H9 (cell line): ENCODE data around the gene UPK3B. TPM values are rescaled to one million over a fixed set of nuclear protein-coding genes. Genes with fewer than 3 reads are reported as not detected.
"Not testable (repeated sequence)": the region's sequence is repeated elsewhere in the genome, so short reads cannot be mapped to it uniquely, and the experiment has no call there.

Experiments
- DNase-seq: peaks from one replicate; pipeline ENCODE4 v3.0.0-alpha.2; 2017
- H2AFZ ChIP-seq: one replicate; pipeline ENCODE4 v1.6.1; 2013; ENCODE audit warnings: mild to moderate bottlenecking, low read length, control low read depth, moderate library complexity
- H2AK5ac ChIP-seq: 2 replicates; pipeline ENCODE4 v1.6.1; 2013; ENCODE audit warnings: low read length, control low read depth, mixed read lengths; ENCODE audit not compliant: insufficient read length
- H2BK120ac ChIP-seq: one replicate; pipeline ENCODE4 v1.6.1; 2013; ENCODE audit warnings: low read depth, mild to moderate bottlenecking, low read length, control low read depth, inconsistent platforms; ENCODE audit not compliant: poor library complexity, severe bottlenecking
- H2BK12ac ChIP-seq: 2 replicates; pipeline ENCODE4 v1.6.1; 2013; ENCODE audit warnings: low read length, control low read depth, mixed read lengths, low read depth; ENCODE audit not compliant: insufficient read length
- H2BK15ac ChIP-seq: 2 replicates; pipeline ENCODE4 v1.6.1; 2013; ENCODE audit warnings: low read depth, low read length, control low read depth
- H2BK20ac ChIP-seq: one replicate; pipeline ENCODE4 v1.6.1; 2013; ENCODE audit warnings: low read depth, mild to moderate bottlenecking, low read length, control low read depth, inconsistent platforms; ENCODE audit not compliant: poor library complexity, severe bottlenecking
- H2BK5ac ChIP-seq: 2 replicates; pipeline ENCODE4 v1.6.1; 2013; ENCODE audit warnings: low read length, control low read depth, mixed read lengths; ENCODE audit not compliant: insufficient read length
- H3K14ac ChIP-seq: 2 replicates; pipeline ENCODE4 v1.6.1; 2013; ENCODE audit warnings: low read length, control low read depth; ENCODE audit not compliant: insufficient read depth
- H3K18ac ChIP-seq: 2 replicates; pipeline ENCODE4 v1.6.1; 2013; ENCODE audit warnings: low read depth, mild to moderate bottlenecking, mixed read lengths, low read length, control low read depth; ENCODE audit not compliant: insufficient read length
- H3K23ac ChIP-seq: 2 replicates; pipeline ENCODE4 v1.6.1; 2013; ENCODE audit warnings: low read length, control low read depth, mixed read lengths, low read depth; ENCODE audit not compliant: insufficient read length
- H3K23me2 ChIP-seq: 2 replicates; pipeline ENCODE4 v1.6.1; 2013; ENCODE audit warnings: low read depth, mild to moderate bottlenecking, mixed read lengths, low read length, control low read depth; ENCODE audit not compliant: insufficient read length, poor library complexity, severe bottlenecking
- H3K27ac ChIP-seq: 2 replicates; pipeline ENCODE4 v1.5.1; 2013; ENCODE audit warnings: low read length, control low read depth, mixed read lengths, low read depth; ENCODE audit not compliant: insufficient read length
- H3K27me3 ChIP-seq: 2 replicates; pipeline ENCODE4 v1.6.1; 2013; ENCODE audit warnings: low read length, control low read depth, inconsistent platforms; ENCODE audit not compliant: insufficient read depth
- H3K4ac ChIP-seq: 2 replicates; pipeline ENCODE4 v1.6.1; 2013; ENCODE audit warnings: low read depth, mild to moderate bottlenecking, control low read depth, inconsistent platforms, low read length, moderate library complexity
- H3K4me1 ChIP-seq: 2 replicates; pipeline ENCODE4 v1.6.1; 2013; ENCODE audit warnings: low read length, control low read depth, inconsistent platforms; ENCODE audit not compliant: insufficient read depth
- H3K4me2 ChIP-seq: 2 replicates; pipeline ENCODE4 v1.6.1; 2013; ENCODE audit warnings: low read length, control low read depth, mixed read lengths; ENCODE audit not compliant: insufficient read length, insufficient read depth
- H3K56ac ChIP-seq: 2 replicates; pipeline ENCODE4 v1.6.1; 2013; ENCODE audit warnings: low read depth, mild to moderate bottlenecking, mixed read lengths, low read length, control low read depth; ENCODE audit not compliant: insufficient read length
- H3K79me1 ChIP-seq: 2 replicates; pipeline ENCODE4 v1.6.1; 2013; ENCODE audit warnings: low read depth, mild to moderate bottlenecking, moderate library complexity, low read length, control low read depth, inconsistent platforms; ENCODE audit not compliant: insufficient read depth, poor library complexity, severe bottlenecking
- H3K79me2 ChIP-seq: 2 replicates; pipeline ENCODE4 v1.6.1; 2013; ENCODE audit warnings: low read length, control low read depth, inconsistent platforms; ENCODE audit not compliant: insufficient read depth
- H3K9ac ChIP-seq: 2 replicates; pipeline ENCODE4 v1.6.1; 2013; ENCODE audit warnings: low read length, control low read depth, mixed read lengths; ENCODE audit not compliant: insufficient read length; ENCODE audit errors: extremely low read depth
- H3K9me3 ChIP-seq: one replicate; pipeline ENCODE4 v1.6.1; 2013; ENCODE audit warnings: low read depth, low read length, inconsistent platforms; ENCODE audit not compliant: control insufficient read depth
- H3T11ph ChIP-seq: one replicate; pipeline ENCODE4 v1.6.1; 2013; ENCODE audit warnings: mild to moderate bottlenecking, low read length, control low read depth, inconsistent platforms
- H4K20me1 ChIP-seq: one replicate; pipeline ENCODE4 v1.6.1; 2013; ENCODE audit not compliant: control insufficient read depth, insufficient read length, insufficient read depth
- H4K5ac ChIP-seq: 2 replicates; pipeline ENCODE4 v1.6.1; 2013; ENCODE audit warnings: low read depth, mild to moderate bottlenecking, mixed read lengths, low read length, control low read depth; ENCODE audit not compliant: insufficient read length
- H4K8ac ChIP-seq: replicated peaks from 2 replicates; pipeline ENCODE4 v1.6.1; 2013; ENCODE audit warnings: low read length, control low read depth, mixed read lengths, low read depth; ENCODE audit not compliant: insufficient read length
- H4K91ac ChIP-seq: 2 replicates; pipeline ENCODE4 v1.6.1; 2013; ENCODE audit warnings: low read depth, mild to moderate bottlenecking, moderate library complexity, mixed read lengths, low read length, control low read depth; ENCODE audit not compliant: insufficient read length
- H3K27ac Mint-ChIP-seq, 3 experiments: 2 replicates in 2 of 3; 3 replicates in 1 of 3; pipeline ENCODE4 v1.8.0; 2020 to 2021; ENCODE audit warnings: mixed read lengths in 3 of 3, mild to moderate bottlenecking in 1 of 3, moderate library complexity in 1 of 3
- H3K27me3 Mint-ChIP-seq: 2 replicates; pipeline ENCODE4 v1.8.0; 2021; ENCODE audit warnings: low read depth, mild to moderate bottlenecking, moderate library complexity, mixed read lengths
- H3K36me3 Mint-ChIP-seq, 3 experiments: 2 replicates in 2 of 3; 3 replicates in 1 of 3; pipeline ENCODE4 v1.8.0; 2020 to 2021; ENCODE audit warnings: low read depth in 3 of 3, mixed read lengths in 3 of 3; ENCODE audit not compliant: insufficient read depth in 1 of 3
- H3K4me1 Mint-ChIP-seq, 2 experiments: 2 replicates each; pipeline ENCODE4 v1.8.0; 2020; ENCODE audit warnings: mixed read lengths in 2 of 2
- H3K4me3 Mint-ChIP-seq, 2 experiments: 2 replicates in 1 of 2; 3 replicates in 1 of 2; pipeline ENCODE4 v1.8.0; 2020 to 2021; ENCODE audit warnings: mild to moderate bottlenecking in 2 of 2, mixed read lengths in 2 of 2, moderate library complexity in 1 of 2
- H3K9me3 Mint-ChIP-seq, 2 experiments: 2 replicates in 1 of 2; 3 replicates in 1 of 2; pipeline ENCODE4 v1.8.0; 2020; ENCODE audit warnings: mild to moderate bottlenecking in 2 of 2, mixed read lengths in 2 of 2, moderate library complexity in 1 of 2
- WGBS: extraction: QIAGEN DNeasy Blood & Tissue Kit; methylation state at CpG from one replicate; pipeline ENCODE4 v1.1.7; 2013; ENCODE audit warnings: missing lambda C conversion rate, low lambda C conversion rate, mixed read lengths; ENCODE audit not compliant: insufficient read length; ENCODE audit errors: extremely low coverage; 5-methylcytosine and 5-hydroxymethylcytosine counted together
- total RNA-seq: library from RNA; stranded (reverse); gene quantifications from 2 replicates; pipeline ENCODE4 v1.2.1, GENCODE V29; 2021

UPK3B gene
- total RNA-seq, 1 experiment from 2014 or later = 3.5 TPM

GRCh38 chr7:76526183-76526582, 15.8 kb downstream of the UPK3B start:
- H4K8ac ChIP-seq, H3K4me3 Mint-ChIP-seq, H3K79me2 ChIP-seq, H4K91ac ChIP-seq, H2BK15ac ChIP-seq, H3K79me1 ChIP-seq, H2BK20ac ChIP-seq, H3K9ac ChIP-seq, H3K4ac ChIP-seq, DNase-seq, H4K5ac ChIP-seq, H3K23me2 ChIP-seq, H3K18ac ChIP-seq, H3K23ac ChIP-seq, H2BK120ac ChIP-seq, H3K14ac ChIP-seq, H3K4me1 ChIP-seq, H3K4me1 Mint-ChIP-seq, H2BK12ac ChIP-seq, H4K20me1 ChIP-seq, H3K36me3 Mint-ChIP-seq, H3T11ph ChIP-seq, H3K27ac Mint-ChIP-seq, H2AK5ac ChIP-seq, H2BK5ac ChIP-seq, H3K27me3 Mint-ChIP-seq, H3K27me3 ChIP-seq, H2AFZ ChIP-seq, H3K27ac ChIP-seq, H3K9me3 ChIP-seq, H3K56ac ChIP-seq, H3K9me3 Mint-ChIP-seq, H3K4me2 ChIP-seq: not testable (repeated sequence)
- no CpG with 5 or more reads among the region's 4 CpGs for WGBS

- no CpG with 5 or more reads among the region's 2 CpGs for WGBS
- not testable (repeated sequence) for H2BK20ac ChIP-seq, H2BK120ac ChIP-seq, H3K4me3 Mint-ChIP-seq, H4K91ac ChIP-seq, H3K14ac ChIP-seq, H2AFZ ChIP-seq, H2AK5ac ChIP-seq, DNase-seq, H3K27me3 Mint-ChIP-seq, H3K4ac ChIP-seq, H3K36me3 Mint-ChIP-seq, H3K4me1 Mint-ChIP-seq, H2BK12ac ChIP-seq, H3K56ac ChIP-seq, H4K8ac ChIP-seq, H2BK15ac ChIP-seq, H3T11ph ChIP-seq, H3K9me3 ChIP-seq, H3K4me1 ChIP-seq, H3K23ac ChIP-seq, H3K9ac ChIP-seq, H3K27ac ChIP-seq, H3K27me3 ChIP-seq, H3K23me2 ChIP-seq, H3K79me1 ChIP-seq, H3K79me2 ChIP-seq, H3K9me3 Mint-ChIP-seq, H3K18ac ChIP-seq, H4K5ac ChIP-seq, H3K27ac Mint-ChIP-seq, H4K20me1 ChIP-seq, H2BK5ac ChIP-seq, H3K4me2 ChIP-seq
Observed at GRCh38 chr7:76531643-76532042, 21.3 kb downstream of the UPK3B start.
